HFFc6 (cell line): ENCODE data around the gene ARHGAP26. TPM values are rescaled to one million over a fixed set of nuclear protein-coding genes. Genes with fewer than 3 reads are reported as not detected.
A peak's percentile ranks its signal among the peaks of the same experiment; 100 is the strongest.

Experiments used
- DNase-seq: peaks from one replicate; pipeline ENCODE4 v3.0.0-alpha.2; 2018
- H3K27ac Mint-ChIP-seq: 2 replicates; pipeline ENCODE4 v1.8.0; 2020; ENCODE audit warnings: mild to moderate bottlenecking, mixed read lengths
- H3K27me3 Mint-ChIP-seq: 2 replicates; pipeline ENCODE4 v1.8.0; 2021; ENCODE audit warnings: mild to moderate bottlenecking, moderate library complexity, mixed read lengths; ENCODE audit not compliant: insufficient read depth
- H3K36me3 Mint-ChIP-seq: 2 replicates; pipeline ENCODE4 v1.8.0; 2021; ENCODE audit warnings: low read depth, mixed read lengths
- H3K4me1 Mint-ChIP-seq: 2 replicates; pipeline ENCODE4 v1.8.0; 2020; ENCODE audit warnings: low read depth, mixed read lengths
- H3K4me3 Mint-ChIP-seq: 2 replicates; pipeline ENCODE4 v1.8.0; 2020; ENCODE audit warnings: mild to moderate bottlenecking, moderate library complexity, mixed read lengths
- H3K9me3 Mint-ChIP-seq: 2 replicates; pipeline ENCODE4 v1.8.0; 2020; ENCODE audit warnings: mild to moderate bottlenecking, mixed read lengths
- CTCF ChIP-seq: fragments of 200-600 bp; sonication (generic); IDR thresholded peaks from 2 replicates; pipeline ENCODE4 v1.5.0; 2021; ENCODE audit warnings: antibody characterized with exemption, mild to moderate bottlenecking
- total RNA-seq, 6 experiments: library from RNA; stranded (reverse); fragmentation: NEBNext Ultra II Directional; extraction: Animal tissue kit (Norgen Biotek cat#: 25700); gene quantifications; 2 replicates in 1 of 6; 3 replicates in 5 of 6; pipeline ENCODE4 v1.2.3, GENCODE V29; 2021

The ARHGAP26 gene
- total RNA-seq, 6 experiments from 2014 or later, result 2.3 to 3.6 (median 3.1) TPM

- Mint-ChIP-seq H3K36me3 (peaks cover 7% of the 10 kb centered on the region; the same call in 1 of the 2 replicates), H3K27me3 (peaks cover 5% of the 10 kb centered on the region), H3K27ac (peak overlapping the region; percentile 53), H3K9me3 (no peaks in the 10 kb centered on the region), H3K4me3 (peak overlapping the region; percentile 37), H3K4me1 (peaks cover 69% of the 10 kb centered on the region)
- DNase-seq, result no peak
- no peak for TF ChIP-seq CTCF
These were observed 471.7 kb downstream of the ARHGAP26 start for GRCh38 chr5:143241892-143242291.

- DNase-seq, result no peak
- H3K36me3 Mint-ChIP-seq, result peaks cover 8% of the 10 kb centered on the region; the same call in 1 of the 2 replicates
- no peaks in the 10 kb centered on the region for H3K9me3 Mint-ChIP-seq
- H3K4me1 Mint-ChIP-seq, result peaks cover 71% of the 10 kb centered on the region
- TF ChIP-seq CTCF, result no peak
- peak overlapping the region; percentile 86 for H3K4me3 Mint-ChIP-seq
- H3K27me3 Mint-ChIP-seq, result peaks cover 5% of the 10 kb centered on the region
- peak overlapping the region; percentile 99 for H3K27ac Mint-ChIP-seq
These were observed 472.9 kb downstream of the ARHGAP26 start for GRCh38 chr5:143243103-143243502.

GRCh38 chr5:143244000-143244736 is 474.0 kb downstream of the ARHGAP26 start:
- DNase-seq, result peak; percentile 99
- Mint-ChIP-seq H3K27me3 (peaks cover 3% of the 10 kb centered on the region), H3K36me3 (peaks cover 9% of the 10 kb centered on the region; the same call in 1 of the 2 replicates), H3K9me3 (no peaks in the 10 kb centered on the region), H3K4me1 (peaks cover 81% of the 10 kb centered on the region), H3K27ac (peak overlapping the region; percentile 99), H3K4me3 (peak overlapping the region; percentile 86)
- no peak for TF ChIP-seq CTCF

GRCh38 chr5:143244990-143245389 is 474.8 kb downstream of the ARHGAP26 start:
- no peak for TF ChIP-seq CTCF
- no peaks in the 10 kb centered on the region for H3K9me3 Mint-ChIP-seq
- H3K27ac Mint-ChIP-seq, result peak overlapping the region; percentile 99
- DNase-seq, result no peak
- H3K27me3 Mint-ChIP-seq, result no peaks in the 10 kb centered on the region; the same call in 1 of the 2 replicates
- peak overlapping the region; percentile 86 for H3K4me3 Mint-ChIP-seq
- peaks cover 89% of the 10 kb centered on the region for H3K4me1 Mint-ChIP-seq
- H3K36me3 Mint-ChIP-seq, result peaks cover 9% of the 10 kb centered on the region; the same call in 1 of the 2 replicates

GRCh38 chr5:143245929-143246561 is 475.9 kb downstream of the ARHGAP26 start:
- H3K4me1 Mint-ChIP-seq, result peaks cover 94% of the 10 kb centered on the region

More at GRCh38 chr5:143245929-143246561, 475.9 kb downstream of the ARHGAP26 start:
- Mint-ChIP-seq H3K27me3 (peaks cover 2% of the 10 kb centered on the region), H3K36me3 (peaks cover 9% of the 10 kb centered on the region; the same call in 1 of the 2 replicates), H3K9me3 (no peaks in the 10 kb centered on the region), H3K27ac (peak overlapping the region; percentile 99), H3K4me3 (peak overlapping the region; percentile 86)
- DNase-seq, result peak; percentile 97
- no peak for TF ChIP-seq CTCF
